ENCODE results near the gene PDE1C.

GRCh38 chr7:32089678-32090077 is 19.5 kb upstream of the PDE1C start:
- no peak for TF ChIP-seq CTCF (conservative IDR thresholded peaks at IDR 0.05; ENCODE audit: low read length)
- TF ChIP-seq EZH2phosphoT487 (IDR thresholded peaks at IDR 0.05; ENCODE audit: borderline replicate concordance): no peak
